ENCODE results near the gene LRTM2.

Gene LRTM2

GRCh38 chr12:1778911-1779310 lies 41.5 kb upstream of the LRTM2 start:
- peaks cover 58% of the 10 kb centered on the region for H3K36me3 ChIP-seq (ENCODE audit: low read depth)
- no peak overlapping the region for H3K27ac ChIP-seq (ENCODE audit: poor library complexity, severe bottlenecking)
- no peak overlapping the region for H3K4me3 ChIP-seq (ENCODE audit: severe bottlenecking)
- H3K27me3 ChIP-seq (ENCODE audit: insufficient read depth, poor library complexity, severe bottlenecking) = no peaks in the 10 kb centered on the region
- ATAC-seq (ENCODE audit: low read depth) = no peak
- no peak for DNase-seq (ENCODE audit: low spot score)
- TF ChIP-seq CTCF (IDR thresholded peaks at IDR 0.05; ENCODE audit: poor library complexity, severe bottlenecking) = no peak
- peaks cover 33% of the 10 kb centered on the region for H3K4me1 ChIP-seq (ENCODE audit: insufficient read depth, poor library complexity, severe bottlenecking)
- no peaks in the 10 kb centered on the region for H3K9me3 ChIP-seq (ENCODE audit: severe bottlenecking)

GRCh38 chr12:1779783-1780182 lies 40.6 kb upstream of the LRTM2 start:
- no peaks in the 10 kb centered on the region for H3K9me3 ChIP-seq (ENCODE audit: severe bottlenecking)
- no peak overlapping the region for H3K27ac ChIP-seq (ENCODE audit: poor library complexity, severe bottlenecking)
- no peak overlapping the region for H3K4me3 ChIP-seq (ENCODE audit: severe bottlenecking)
- H3K4me1 ChIP-seq (ENCODE audit: insufficient read depth, poor library complexity, severe bottlenecking) = peaks cover 33% of the 10 kb centered on the region
- ATAC-seq (ENCODE audit: low read depth) (no peak), DNase-seq (ENCODE audit: low spot score) (no peak)
- no peaks in the 10 kb centered on the region for H3K27me3 ChIP-seq (ENCODE audit: insufficient read depth, poor library complexity, severe bottlenecking)
- peaks cover 65% of the 10 kb centered on the region for H3K36me3 ChIP-seq (ENCODE audit: low read depth)
- TF ChIP-seq CTCF (IDR thresholded peaks at IDR 0.05; ENCODE audit: poor library complexity, severe bottlenecking) = no peak

GRCh38 chr12:1781772-1782171 lies 38.6 kb upstream of the LRTM2 start:
- no peak for DNase-seq (ENCODE audit: low spot score)
- peaks cover 85% of the 10 kb centered on the region for H3K36me3 ChIP-seq (ENCODE audit: low read depth)
- no peak overlapping the region for H3K4me3 ChIP-seq (ENCODE audit: severe bottlenecking)
- ATAC-seq (ENCODE audit: low read depth) = no peak
- H3K27me3 ChIP-seq (ENCODE audit: insufficient read depth, poor library complexity, severe bottlenecking) = no peaks in the 10 kb centered on the region
- TF ChIP-seq CTCF (IDR thresholded peaks at IDR 0.05; ENCODE audit: poor library complexity, severe bottlenecking) = no peak
- no peaks in the 10 kb centered on the region for H3K9me3 ChIP-seq (ENCODE audit: severe bottlenecking)
- H3K4me1 ChIP-seq (ENCODE audit: insufficient read depth, poor library complexity, severe bottlenecking) = peaks cover 19% of the 10 kb centered on the region
- H3K27ac ChIP-seq (ENCODE audit: poor library complexity, severe bottlenecking) = no peak overlapping the region

GRCh38 chr12:1782215-1782614 lies 38.1 kb upstream of the LRTM2 start:
- ATAC-seq (ENCODE audit: low read depth) (no peak), DNase-seq (ENCODE audit: low spot score) (no peak)
- H3K9me3 ChIP-seq (ENCODE audit: severe bottlenecking) = no peaks in the 10 kb centered on the region
- H3K4me3 ChIP-seq (ENCODE audit: severe bottlenecking) = no peak overlapping the region
- no peak for TF ChIP-seq CTCF (IDR thresholded peaks at IDR 0.05; ENCODE audit: poor library complexity, severe bottlenecking)
- H3K36me3 ChIP-seq (ENCODE audit: low read depth) = peaks cover 87% of the 10 kb centered on the region
- no peak overlapping the region for H3K27ac ChIP-seq (ENCODE audit: poor library complexity, severe bottlenecking)
- H3K27me3 ChIP-seq (ENCODE audit: insufficient read depth, poor library complexity, severe bottlenecking) = no peaks in the 10 kb centered on the region
- H3K4me1 ChIP-seq (ENCODE audit: insufficient read depth, poor library complexity, severe bottlenecking) = peaks cover 15% of the 10 kb centered on the region

GRCh38 chr12:1787714-1788113 lies 32.7 kb upstream of the LRTM2 start:
- no peaks in the 10 kb centered on the region for H3K4me1 ChIP-seq (ENCODE audit: insufficient read depth, poor library complexity, severe bottlenecking)
- TF ChIP-seq CTCF (IDR thresholded peaks at IDR 0.05; ENCODE audit: poor library complexity, severe bottlenecking) = no peak
- no peaks in the 10 kb centered on the region for H3K27me3 ChIP-seq (ENCODE audit: insufficient read depth, poor library complexity, severe bottlenecking)
- peaks cover 42% of the 10 kb centered on the region for H3K36me3 ChIP-seq (ENCODE audit: low read depth)
- DNase-seq (ENCODE audit: low spot score) (no peak), ATAC-seq (ENCODE audit: low read depth) (no peak)
- H3K4me3 ChIP-seq (ENCODE audit: severe bottlenecking) = no peak overlapping the region
- H3K9me3 ChIP-seq (ENCODE audit: severe bottlenecking) = no peaks in the 10 kb centered on the region
- H3K27ac ChIP-seq (ENCODE audit: poor library complexity, severe bottlenecking) = no peak overlapping the region

All from RWPE2 (cell line).